PC-9 (cell line): ENCODE data around the gene GNPDA2. TPM values are rescaled to one million over a fixed set of nuclear protein-coding genes. Genes with fewer than 3 reads are reported as not detected.

Experiments used
- BruUV-seq: library from RNA; stranded (reverse); fragments of 400-500 nt; replicated peaks from 2 replicates; lab custom pipeline; 2021; lab: Mats Ljungman, UMichigan
- CTCF ChIA-PET: fragments of 300-600 bp; sonication (Branson Sonifier 250); formaldehyde crosslinking; loops from one replicate; lab custom pipeline; 2022; ENCODE audit warnings: antibody characterized with exemption; lab: Charles Lee
- POLR2A ChIA-PET: fragments of 300-600 bp; sonication (Branson Sonifier 250); formaldehyde crosslinking; loops from one replicate; lab custom pipeline; 2022; ENCODE audit warnings: antibody characterized with exemption; ENCODE audit not compliant: unreplicated experiment; lab: Charles Lee
- DNase-seq, 2 experiments: peaks; one replicate each; pipeline versions ENCODE4 v3.0.0 to v3.0.0-alpha.2; 2015 to 2022; ENCODE audit warnings: mixed read lengths in 1 of 2
- H2AFZ ChIP-seq: fragments of 200-600 bp; sonication (generic); 2 replicates; pipeline ENCODE4 v1.8.1; 2017; ENCODE audit warnings: antibody characterized with exemption
- H3F3A ChIP-seq: fragments of 200-600 bp; sonication (generic); 2 replicates; pipeline ENCODE4 v1.8.1; 2017; ENCODE audit warnings: antibody characterized with exemption, mild to moderate bottlenecking, low read depth; ENCODE audit not compliant: insufficient read depth
- H3K27ac ChIP-seq: fragments of 200-600 bp; sonication (generic); 2 replicates; pipeline ENCODE4 v1.6.1; 2016; ENCODE audit warnings: mixed run types
- H3K27me3 ChIP-seq: fragments of 200-600 bp; sonication (generic); 2 replicates; pipeline ENCODE4 v1.6.1; 2016; ENCODE audit warnings: low read depth, mixed run types; ENCODE audit not compliant: insufficient read depth
- H3K36me3 ChIP-seq: fragments of 200-600 bp; sonication (generic); 2 replicates; pipeline ENCODE4 v1.6.1; 2016; ENCODE audit warnings: low read depth, mixed run types
- H3K4me1 ChIP-seq: fragments of 200-600 bp; sonication (generic); replicated peaks from 2 replicates; pipeline ENCODE4 v1.6.1; 2016; ENCODE audit warnings: mixed run types; ENCODE audit not compliant: insufficient read depth
- H3K4me2 ChIP-seq: fragments of 200-600 bp; sonication (generic); 2 replicates; pipeline ENCODE4 v1.6.1; 2017; ENCODE audit warnings: mixed run types
- H3K4me3 ChIP-seq: fragments of 200-600 bp; sonication (generic); 2 replicates; pipeline ENCODE4 v1.6.1; 2016; ENCODE audit warnings: mixed run types
- H3K79me2 ChIP-seq: fragments of 200-600 bp; sonication (generic); 2 replicates; pipeline ENCODE4 v1.6.1; 2017; ENCODE audit warnings: low read depth, mixed run types
- H3K9me2 ChIP-seq: fragments of 200-600 bp; sonication (generic); 2 replicates; pipeline ENCODE4 v1.8.1; 2017; ENCODE audit warnings: mild to moderate bottlenecking; ENCODE audit not compliant: insufficient read depth
- H3K9me3 ChIP-seq: fragments of 200-600 bp; sonication (generic); 2 replicates; pipeline ENCODE4 v1.8.1; 2016; ENCODE audit warnings: low read depth; ENCODE audit not compliant: insufficient read depth
- H4K20me1 ChIP-seq: fragments of 200-600 bp; sonication (generic); 2 replicates; pipeline ENCODE4 v1.8.1; 2017; ENCODE audit not compliant: insufficient read depth
- CTCF ChIP-seq: fragments of 200-600 bp; sonication (generic); conservative IDR thresholded peaks from 2 replicates; pipeline ENCODE4 v1.6.1; 2017; ENCODE audit warnings: mixed run types, antibody characterized with exemption, mild to moderate bottlenecking, moderate library complexity
- EZH2 ChIP-seq: fragments of 200-600 bp; sonication (generic); IDR thresholded peaks from 2 replicates; pipeline ENCODE4 v1.8.0; 2017; ENCODE audit warnings: antibody characterized with exemption, low read depth
- intact Hi-C: fragments of 100-400 bp; cut with micrococcal nuclease; formaldehyde crosslinking; loops from one replicate; pipeline ENCODE4 v1.10.0; 2022; ENCODE audit not compliant: unreplicated experiment
- total RNA-seq: library from RNA; stranded (reverse); gene quantifications from 2 replicates; pipeline ENCODE4 v1.2.3, GENCODE V29; 2021

Gene GNPDA2
- total RNA-seq, 1 experiment from 2014 or later, result 14.6 TPM

GRCh38 chr4:44660396-44660795 lies 66.0 kb downstream of the GNPDA2 start:
- POLR2A ChIA-PET, result interaction anchor here (0.6 kb wide), 1 partner anchor 1522 kb away, joined by 4 read pairs; no protein-coding TSS in a partner anchor
- no TSS peak for BruUV-seq
- no peaks in the 10 kb centered on the region for H3K9me2 ChIP-seq
- H3K4me3 ChIP-seq, result no peak overlapping the region
- H3K36me3 ChIP-seq, result no peaks in the 10 kb centered on the region
- no peak overlapping the region for H3K4me2 ChIP-seq
- H2AFZ ChIP-seq, result no peak overlapping the region
- no peaks in the 10 kb centered on the region for H3K4me1 ChIP-seq
- no peaks in the 10 kb centered on the region for H3K79me2 ChIP-seq
- no peaks in the 10 kb centered on the region for H3F3A ChIP-seq
- H3K9me3 ChIP-seq, result no peaks in the 10 kb centered on the region
- no peak overlapping the region for H3K27ac ChIP-seq
- H3K27me3 ChIP-seq, result no peaks in the 10 kb centered on the region
- DNase-seq, result no peak
- CTCF ChIA-PET, result no interaction called here
- intact Hi-C loops, result loop anchor here (10.0 kb wide), 1 partner anchor 1614 kb away; no protein-coding TSS in a partner anchor
- 0 out of 2 replicates have a peak, but pooled peaks cover 3% of the 10 kb centered on the region for H4K20me1 ChIP-seq
- no peak for TF ChIP-seq CTCF
- no peak for TF ChIP-seq EZH2

GRCh38 chr4:44652002-44652401 lies 74.4 kb downstream of the GNPDA2 start:
- Histone ChIP-seq H3K79me2 (no peaks in the 10 kb centered on the region), H3K9me2 (no peaks in the 10 kb centered on the region; the same call in 1 of the 2 replicates), H3F3A (no peaks in the 10 kb centered on the region), H4K20me1 (no peaks in the 10 kb centered on the region), H3K36me3 (no peaks in the 10 kb centered on the region), H3K27ac (no peak overlapping the region), H3K4me3 (no peak overlapping the region), H3K9me3 (no peaks in the 10 kb centered on the region), H2AFZ (no peak overlapping the region), H3K4me2 (no peak overlapping the region), H3K4me1 (no peaks in the 10 kb centered on the region), H3K27me3 (no peaks in the 10 kb centered on the region)
- no TSS peak for BruUV-seq
- intact Hi-C loops, result no loop called here
- CTCF ChIA-PET, result no interaction called here
- no peak for TF ChIP-seq CTCF
- no peak for TF ChIP-seq EZH2
- no peak for DNase-seq
- POLR2A ChIA-PET, result no interaction called here

Other genes starting within 250 kb of the GNPDA2 start
- not detected in 2 replicates for gene YIPF7, start 74.9 kb downstream of the GNPDA2 start, total RNA-seq
- 16.0 and 18.6 TPM in 2 replicates for gene GUF1, start 48.1 kb downstream of the GNPDA2 start, total RNA-seq